Epithelial cell of esophagus (primary cell): ENCODE measurements around the gene PPP1R17.

Experiments used
- DNase-seq: peaks from one replicate; pipeline ENCODE4 v3.0.0; 2010; ENCODE audit warnings: low read depth
- H3K4me3 ChIP-seq: 2 replicates; pipeline ENCODE4 v1.5.1; 2011; ENCODE audit warnings: mild to moderate bottlenecking, low read length, control low read depth
- CTCF ChIP-seq: IDR thresholded peaks from 2 replicates; pipeline ENCODE4 v1.5.1; 2011; ENCODE audit warnings: low read depth, mild to moderate bottlenecking, low read length, control low read depth, inconsistent platforms; ENCODE audit not compliant: insufficient read depth; ENCODE audit errors: missing control alignments

PPP1R17 gene

GRCh38 chr7:31692871-31693270 lies 5.9 kb downstream of the PPP1R17 start:
- TF ChIP-seq CTCF: no peak
- no peak for DNase-seq
- H3K4me3 ChIP-seq: no peak overlapping the region

GRCh38 chr7:31695859-31696614 lies 9.0 kb downstream of the PPP1R17 start:
- H3K4me3 ChIP-seq: no peak overlapping the region
- DNase-seq: no peak
- no peak for TF ChIP-seq CTCF

- no peak overlapping the region for H3K4me3 ChIP-seq
- DNase-seq: no peak
- no peak for TF ChIP-seq CTCF
Observed at GRCh38 chr7:31699050-31699449, 12.0 kb downstream of the PPP1R17 start.

GRCh38 chr7:31702354-31702753 lies 15.3 kb downstream of the PPP1R17 start:
- DNase-seq: no peak
- no peak for TF ChIP-seq CTCF

GRCh38 chr7:31705377-31705776 lies 18.4 kb downstream of the PPP1R17 start:
- TF ChIP-seq CTCF: no peak
- DNase-seq: no peak
- no peak overlapping the region for H3K4me3 ChIP-seq

More at GRCh38 chr7:31702354-31702753, 15.3 kb downstream of the PPP1R17 start:
- no peak overlapping the region for H3K4me3 ChIP-seq

GRCh38 chr7:31707089-31707488 lies 20.1 kb downstream of the PPP1R17 start:
- H3K4me3 ChIP-seq: no peak overlapping the region
- no peak for TF ChIP-seq CTCF
- DNase-seq: no peak

GRCh38 chr7:31710171-31710570 lies 23.2 kb downstream of the PPP1R17 start:
- no peak overlapping the region for H3K4me3 ChIP-seq
- TF ChIP-seq CTCF: no peak
- DNase-seq: no peak
